T-helper 9 cell (primary cell): ENCODE measurements around the gene NRXN3.

ENCODE experiments used
- DNase-seq: peaks from one replicate; pipeline ENCODE4 v3.0.0-alpha.2; 2020

Gene NRXN3

GRCh38 chr14:78175412-78175811 is 5.2 kb downstream of the NRXN3 start:
- DNase-seq = no peak

GRCh38 chr14:78178071-78178470 is 7.9 kb downstream of the NRXN3 start:
- DNase-seq = no peak

- no peak for DNase-seq
Measured at GRCh38 chr14:78178971-78179370, 8.8 kb downstream of the NRXN3 start.

DNA sequence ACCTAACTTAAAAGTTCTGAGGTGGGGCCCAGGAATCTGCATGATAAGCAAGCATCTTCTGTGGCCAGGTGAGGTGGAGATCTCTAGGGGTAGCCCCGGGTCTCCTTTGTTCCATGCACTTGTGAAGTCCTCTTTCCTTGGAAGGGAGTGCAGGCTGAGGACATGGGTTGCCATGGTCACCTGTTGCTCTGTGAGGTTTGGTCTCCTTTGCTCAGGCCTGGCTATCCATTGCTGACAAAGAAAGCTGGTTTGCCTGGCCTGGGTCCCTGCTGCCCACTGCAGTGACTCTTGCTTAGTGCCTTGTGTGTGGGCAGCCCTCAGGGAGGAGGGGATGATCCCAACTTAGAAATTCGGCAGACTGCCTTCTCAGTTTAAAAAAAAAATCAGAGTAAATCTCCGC is 11.1 kb downstream of the NRXN3 start:
- DNase-seq = no peak

DNA sequence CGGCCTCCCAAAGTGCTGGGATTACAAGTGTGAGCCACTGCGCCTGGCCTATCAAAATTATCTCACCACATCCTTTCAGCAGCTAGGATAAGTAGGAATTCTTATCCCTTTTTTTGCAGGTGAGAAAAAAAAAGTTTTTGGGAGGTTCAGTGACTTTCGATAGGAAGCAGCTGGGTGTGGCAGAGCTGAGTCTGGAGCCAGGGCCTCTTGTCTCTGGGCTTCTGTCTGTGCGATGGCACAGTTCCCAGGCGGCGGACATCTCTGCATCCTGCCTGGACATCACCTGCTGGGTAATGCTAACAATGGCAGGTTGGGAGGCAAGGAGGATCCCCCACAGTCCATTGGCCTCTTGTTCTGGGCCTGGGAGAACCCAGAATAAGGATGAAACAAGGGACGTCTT is 12.5 kb downstream of the NRXN3 start:
- DNase-seq = no peak

DNA sequence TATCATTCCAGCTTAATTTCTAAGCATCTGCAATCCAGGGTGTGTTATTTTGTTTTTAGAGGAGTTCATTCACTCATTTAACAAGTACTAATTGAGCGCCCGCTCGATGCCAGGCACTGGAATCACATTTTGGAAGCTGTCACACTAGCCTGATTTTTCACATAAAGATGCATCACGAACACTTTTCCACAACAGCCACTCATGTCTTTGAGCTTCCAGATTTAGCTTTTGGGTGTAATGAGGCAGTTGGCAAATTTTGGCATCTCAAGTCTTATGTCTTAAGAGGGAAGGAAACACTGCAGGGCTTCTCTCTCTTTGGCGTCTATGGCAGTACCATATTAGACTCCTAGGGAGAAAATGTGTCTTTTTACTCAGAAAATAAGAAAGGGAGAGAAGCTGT is 14.0 kb downstream of the NRXN3 start:
- DNase-seq = no peak

- no peak for DNase-seq
Measured at GRCh38 chr14:78186277-78186676, 16.1 kb downstream of the NRXN3 start.

GRCh38 chr14:78188882-78189281 is 18.7 kb downstream of the NRXN3 start:
- DNase-seq = no peak

DNA sequence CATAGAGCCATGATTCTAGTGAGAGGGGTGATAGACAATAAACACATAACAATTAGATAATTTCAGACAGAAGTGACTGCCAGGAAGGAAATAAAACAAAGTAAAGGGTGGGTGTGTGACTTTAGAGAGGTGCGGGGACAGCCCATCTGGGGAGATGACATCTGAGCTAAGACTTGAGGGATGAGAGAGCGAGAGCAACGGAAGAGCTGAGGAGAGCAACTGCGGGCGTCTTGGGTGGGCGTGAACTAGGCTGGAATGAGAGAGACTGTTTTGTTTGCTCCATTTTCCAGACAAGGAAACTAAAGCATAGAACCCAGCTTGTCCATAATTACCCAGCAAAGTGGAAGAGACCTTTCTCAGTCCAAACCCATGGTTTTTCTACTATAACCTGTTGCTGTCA is 25.3 kb downstream of the NRXN3 start:
- no peak for DNase-seq

GRCh38 chr14:78196323-78196722 is 26.1 kb downstream of the NRXN3 start:
- DNase-seq = no peak

DNA sequence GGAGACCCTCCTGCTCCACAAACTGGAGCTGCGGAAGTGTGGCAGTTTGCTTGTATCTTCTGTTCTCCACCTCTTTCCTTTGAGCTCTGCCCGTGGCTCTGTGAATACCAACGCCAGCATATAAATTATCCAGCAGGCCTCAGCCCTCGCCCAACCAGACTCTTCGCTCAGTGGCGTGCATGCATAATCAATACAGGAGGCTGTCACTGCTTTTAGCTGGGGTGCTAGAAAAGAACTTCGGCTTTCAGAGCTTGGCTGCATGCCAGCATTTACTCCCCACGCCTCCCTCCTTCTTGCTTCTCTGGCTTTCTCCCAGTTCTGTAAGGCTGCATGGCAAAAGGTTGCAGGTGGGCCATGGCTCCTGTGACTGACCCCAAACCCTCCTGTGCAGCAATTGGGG is 26.9 kb downstream of the NRXN3 start:
- no peak for DNase-seq

- no peak for DNase-seq
Measured at GRCh38 chr14:78202163-78202562, 32.0 kb downstream of the NRXN3 start.

- no peak for DNase-seq
Measured at GRCh38 chr14:78202976-78203375, 32.8 kb downstream of the NRXN3 start.

GRCh38 chr14:78207414-78207813 is 37.2 kb downstream of the NRXN3 start:
- no peak for DNase-seq

DNA sequence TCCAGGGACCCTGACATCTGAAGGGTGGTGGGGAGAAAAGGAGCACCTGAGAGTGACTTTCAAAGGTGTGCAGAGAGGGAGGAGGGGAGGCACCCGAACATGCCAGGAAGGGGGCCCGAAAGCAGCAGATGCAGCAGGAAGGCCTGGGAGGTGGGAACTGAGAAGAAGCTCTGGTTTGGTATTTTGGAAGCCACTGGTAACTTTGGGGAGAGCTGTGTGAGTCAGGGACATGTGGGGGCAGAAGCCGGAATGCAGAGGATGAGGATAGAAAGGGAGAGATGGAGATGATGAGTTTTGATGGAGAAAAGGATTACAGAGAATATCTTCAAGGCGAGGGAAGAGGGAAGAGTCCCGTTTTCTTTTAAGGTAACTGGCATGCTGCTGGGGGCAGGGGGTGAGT is 50.1 kb downstream of the NRXN3 start:
- DNase-seq = no peak

GRCh38 chr14:78222746-78223145 is 52.6 kb downstream of the NRXN3 start:
- no peak for DNase-seq

DNA sequence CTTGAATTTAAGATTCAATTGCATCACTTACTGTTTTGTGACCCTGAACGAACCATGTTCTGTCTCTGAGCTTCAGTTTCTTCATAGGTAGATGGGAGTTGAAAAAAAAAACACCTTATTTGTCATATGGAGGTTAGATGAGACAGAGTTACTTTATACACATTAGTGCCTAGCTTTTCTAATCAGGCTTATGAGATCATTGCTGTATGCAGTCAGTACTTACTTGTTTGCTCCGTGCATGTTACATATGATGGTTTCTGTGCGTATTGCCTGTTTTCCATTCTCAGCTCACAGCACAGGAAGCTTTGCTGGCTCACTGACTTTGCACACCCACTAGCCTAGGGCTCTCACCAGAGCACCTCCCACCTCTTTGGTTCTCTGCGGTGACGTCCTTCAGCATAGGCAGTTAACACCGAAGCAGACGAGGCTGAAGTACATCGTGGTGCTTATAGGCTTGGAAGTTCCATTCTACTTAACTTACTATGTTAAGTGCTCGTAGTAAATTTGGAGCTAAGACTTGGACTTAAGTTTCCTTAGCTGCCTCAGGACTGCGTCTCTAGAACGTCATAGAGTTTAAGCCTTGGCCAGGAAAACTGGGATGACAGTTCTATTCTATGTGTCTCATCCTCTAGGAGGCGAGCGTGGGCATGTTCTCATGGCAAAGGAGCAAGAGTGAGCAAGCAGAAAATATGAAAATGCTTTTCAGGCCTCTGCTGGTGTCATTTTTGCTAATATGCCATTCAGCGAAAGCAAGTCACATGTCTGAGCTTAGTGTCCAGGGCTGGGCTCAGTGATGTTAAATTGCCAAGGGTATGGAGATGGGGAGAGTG is 57.3 kb downstream of the NRXN3 start:
- DNase-seq = no peak

DNA sequence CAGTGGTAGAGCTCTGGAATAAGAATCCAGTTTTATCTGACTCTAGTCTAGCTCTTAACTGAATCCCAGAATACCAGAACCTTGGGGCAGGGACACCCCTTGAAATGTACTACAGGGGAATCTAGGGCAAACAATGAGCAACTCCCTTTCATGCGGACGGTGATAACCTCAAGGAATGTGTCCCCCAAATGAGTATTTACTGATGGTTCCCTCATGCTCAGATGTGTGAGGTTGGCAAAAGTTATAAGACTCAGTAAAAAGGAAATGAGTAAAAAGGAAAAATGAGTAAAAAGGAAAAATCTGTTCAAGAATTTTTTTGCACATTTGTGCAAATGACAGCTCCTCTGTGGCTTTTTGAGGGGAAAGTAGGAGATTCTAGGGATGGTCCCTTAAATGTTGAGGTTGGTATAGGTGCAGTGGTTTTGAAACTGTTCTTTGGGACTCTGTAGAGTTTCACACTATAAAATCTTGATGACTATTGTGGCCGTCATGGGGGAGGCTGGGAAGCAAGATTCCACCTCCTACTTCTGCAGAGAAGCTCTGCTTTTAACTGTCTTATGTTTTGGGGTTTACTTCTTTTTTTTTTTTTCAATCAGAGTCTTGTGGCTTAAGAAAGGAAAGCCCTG is 58.6 kb downstream of the NRXN3 start:
- DNase-seq = no peak

- DNase-seq = no peak
Measured at GRCh38 chr14:78232231-78233000, 62.2 kb downstream of the NRXN3 start.

GRCh38 chr14:78238141-78238540 is 68.0 kb downstream of the NRXN3 start:
- DNase-seq = no peak

- no peak for DNase-seq
Measured at GRCh38 chr14:78240567-78240966, 70.4 kb downstream of the NRXN3 start.

- no peak for DNase-seq
Measured at GRCh38 chr14:78242086-78242485, 71.9 kb downstream of the NRXN3 start.

DNA sequence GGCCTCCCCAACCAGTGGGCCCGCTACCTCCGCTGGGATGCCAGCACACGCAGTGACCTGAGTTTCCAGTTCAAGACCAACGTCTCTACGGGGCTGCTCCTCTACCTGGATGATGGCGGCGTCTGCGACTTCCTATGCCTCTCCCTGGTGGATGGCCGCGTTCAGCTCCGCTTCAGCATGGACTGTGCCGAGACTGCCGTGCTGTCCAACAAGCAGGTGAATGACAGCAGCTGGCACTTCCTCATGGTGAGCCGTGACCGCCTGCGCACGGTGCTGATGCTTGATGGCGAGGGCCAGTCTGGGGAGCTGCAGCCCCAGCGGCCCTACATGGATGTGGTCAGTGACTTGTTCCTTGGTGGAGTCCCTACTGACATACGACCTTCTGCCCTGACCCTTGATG is 73.0 kb downstream of the NRXN3 start:
- no peak for DNase-seq

GRCh38 chr14:78245238-78245637 is 75.1 kb downstream of the NRXN3 start:
- DNase-seq = no peak
